SK-N-SH (cell line): ENCODE results near the gene RNF112. TPM values are rescaled to one million over a fixed set of nuclear protein-coding genes. Genes with fewer than 3 reads are reported as not detected.

ENCODE experiments used
- CTCF ChIA-PET: fragments of 300-600, 350-600 bp; formaldehyde crosslinking; extraction: SDS; loops from one replicate; lab custom pipeline; 2021; lab: Yijun Ruan, JAX
- POLR2A ChIA-PET: fragments of 350-600 bp; sonication (Branson Sonifier 250); formaldehyde crosslinking; extraction: SDS; loops from one replicate; lab custom pipeline; 2020; ENCODE audit warnings: antibody characterized with exemption, inconsistent platforms; lab: Yijun Ruan, JAX
- DNase-seq: peaks from one replicate; pipeline ENCODE4 v3.0.0; 2012
- H2AFZ ChIP-seq: fragments of 200-600 bp; sonication (generic); 2 replicates; pipeline ENCODE4 v1.8.1; 2016; ENCODE audit warnings: antibody characterized with exemption, mild to moderate bottlenecking, low read depth
- H3F3A ChIP-seq: fragments of 200-600 bp; sonication (generic); replicated peaks from 2 replicates; pipeline ENCODE3; 2016; ENCODE audit warnings: antibody characterized with exemption, mild to moderate bottlenecking; ENCODE audit not compliant: insufficient read depth
- H3K27ac ChIP-seq, 2 experiments: fragments of 200-500 bp in 1 of 2; fragments of 200-600 bp in 1 of 2; sonication (Bioruptor generic) in 1 of 2; sonication (generic), shearing (Covaris generic) in 1 of 2; 2 replicates each; pipeline versions ENCODE4 v1.5.1 to v1.6.1; 2014 to 2016; ENCODE audit warnings: low read depth in 2 of 2, inconsistent platforms in 1 of 2, low read length in 1 of 2, mild to moderate bottlenecking in 1 of 2, mixed read lengths in 1 of 2
- H3K27me3 ChIP-seq: fragments of 200-600 bp; sonication (generic), shearing (Covaris generic); 2 replicates; pipeline ENCODE4 v1.6.1; 2016; ENCODE audit warnings: mixed run types; ENCODE audit not compliant: insufficient read depth
- H3K36me3 ChIP-seq, 2 experiments: fragments of 200-500 bp in 1 of 2; fragments of 200-600 bp in 1 of 2; sonication (Bioruptor generic) in 1 of 2; sonication (generic) in 1 of 2; replicated peaks in 1 of 2; 2 replicates each; pipeline versions ENCODE3 to v1.5.1; 2014 to 2016; ENCODE audit warnings: low read length in 1 of 2, mild to moderate bottlenecking in 1 of 2; ENCODE audit not compliant: insufficient read depth in 2 of 2, control insufficient read depth in 1 of 2
- H3K4me1 ChIP-seq, 2 experiments: fragments of 200-500 bp in 1 of 2; fragments of 200-600 bp in 1 of 2; sonication (Bioruptor generic) in 1 of 2; sonication (generic), shearing (Covaris generic) in 1 of 2; 2 replicates each; pipeline versions ENCODE4 v1.5.1 to v1.6.1; 2014 to 2016; ENCODE audit warnings: low read depth in 1 of 2, low read length in 1 of 2, mixed run types in 1 of 2; ENCODE audit not compliant: insufficient read depth in 2 of 2, control insufficient read depth in 1 of 2
- H3K4me2 ChIP-seq: fragments of 200-600 bp; sonication (generic), shearing (Covaris generic); 2 replicates; pipeline ENCODE4 v1.6.1; 2017; ENCODE audit warnings: mixed run types
- H3K4me3 ChIP-seq, 2 experiments: fragments of 200-500 bp in 1 of 2; fragments of 200-600 bp in 1 of 2; sonication (Bioruptor generic) in 1 of 2; sonication (generic), shearing (Covaris generic) in 1 of 2; 2 replicates each; pipeline versions ENCODE4 v1.5.1 to v1.8.1; 2014 to 2016; ENCODE audit warnings: low read depth in 2 of 2, inconsistent platforms in 1 of 2, low read length in 1 of 2, mild to moderate bottlenecking in 1 of 2, mixed read lengths in 1 of 2, moderate library complexity in 1 of 2
- H3K79me2 ChIP-seq: fragments of 200-600 bp; sonication (generic); 2 replicates; pipeline ENCODE4 v1.8.1; 2017; ENCODE audit warnings: mild to moderate bottlenecking; ENCODE audit not compliant: insufficient read depth
- H3K9ac ChIP-seq: fragments of 200-600 bp; sonication (generic); 2 replicates; pipeline ENCODE4 v1.6.1; 2017; ENCODE audit warnings: mixed run types
- H3K9me2 ChIP-seq: fragments of 200-600 bp; sonication (generic); 2 replicates; pipeline ENCODE4 v1.6.1; 2017; ENCODE audit warnings: mixed run types
- H3K9me3 ChIP-seq: fragments of 200-600 bp; sonication (generic); 2 replicates; pipeline ENCODE4 v1.6.1; 2017; ENCODE audit warnings: mixed run types, mild to moderate bottlenecking, moderate library complexity
- H4K20me1 ChIP-seq: fragments of 200-600 bp; sonication (generic); 2 replicates; pipeline ENCODE4 v1.6.1; 2017; ENCODE audit warnings: mild to moderate bottlenecking, mixed run types; ENCODE audit not compliant: insufficient read depth
- CHD2 ChIP-seq: fragments of 150-350 bp; IDR thresholded peaks from 2 replicates; pipeline ENCODE4 v1.6.1; 2018; ENCODE audit warnings: low read length; ENCODE audit not compliant: partially characterized antibody
- EP300 ChIP-seq, 2 experiments: IDR thresholded peaks; 2 replicates each; pipeline versions ENCODE4 v1.4.0 to v1.6.1; 2012; ENCODE audit warnings: borderline replicate concordance in 1 of 2, low read depth in 1 of 2, low read length in 1 of 2
- FOXM1 ChIP-seq: IDR thresholded peaks from 2 replicates; pipeline ENCODE4 v1.4.0; 2012; ENCODE audit warnings: low read depth, mild to moderate bottlenecking
- GABPA ChIP-seq: IDR thresholded peaks from 2 replicates; pipeline ENCODE4 v1.4.0; 2012; ENCODE audit warnings: low read depth, mild to moderate bottlenecking
- IRF3 ChIP-seq: fragments of 150-350 bp; IDR thresholded peaks from 2 replicates; pipeline ENCODE4 v1.6.1; 2016; ENCODE audit warnings: mild to moderate bottlenecking, low read depth, low read length
- MAX ChIP-seq: IDR thresholded peaks from 2 replicates; pipeline ENCODE4 v1.4.0; 2012; ENCODE audit warnings: low read depth
- MEF2A ChIP-seq: IDR thresholded peaks from 2 replicates; pipeline ENCODE4 v1.4.0; 2012; ENCODE audit warnings: low read depth, borderline replicate concordance
- MXI1 ChIP-seq: IDR thresholded peaks from 2 replicates; pipeline ENCODE4 v1.6.1; 2012; ENCODE audit warnings: mild to moderate bottlenecking, low read depth, low read length, improper control_type of control experiment
- PBX3 ChIP-seq: IDR thresholded peaks from 2 replicates; pipeline ENCODE4; 2012
- POLR2AphosphoS5 ChIP-seq: IDR thresholded peaks from 2 replicates; pipeline ENCODE4 v1.6.1; 2012; ENCODE audit warnings: low read depth, low read length
- REST ChIP-seq: IDR thresholded peaks from 2 replicates; pipeline ENCODE4 v1.6.1; 2012; ENCODE audit warnings: mild to moderate bottlenecking, low read depth, low read length, moderate library complexity
- RFX5 ChIP-seq: IDR thresholded peaks from 2 replicates; pipeline ENCODE4 v1.6.1; 2012; ENCODE audit warnings: mild to moderate bottlenecking, improper control_type of control experiment, low read length
- SIN3A ChIP-seq: IDR thresholded peaks from 2 replicates; pipeline ENCODE4 v1.6.1; 2012; ENCODE audit warnings: low read depth, mild to moderate bottlenecking, low read length, moderate library complexity, borderline replicate concordance
- TAF1 ChIP-seq: IDR thresholded peaks from 2 replicates; pipeline ENCODE4 v1.6.1; 2012; ENCODE audit warnings: low read depth, mild to moderate bottlenecking, low read length, moderate library complexity, borderline replicate concordance
- USF1 ChIP-seq: IDR thresholded peaks from 2 replicates; pipeline ENCODE4 v1.4.0; 2012; ENCODE audit warnings: low read depth, borderline replicate concordance
- ZBTB33 ChIP-seq: IDR thresholded peaks from 2 replicates; pipeline ENCODE4 v1.4.0; 2012; ENCODE audit warnings: low read depth, borderline replicate concordance
- WGBS: methylation state at CpG from one replicate; pipeline ENCODE4 v1.1.6; 2017; ENCODE audit warnings: low lambda C conversion rate; 5-methylcytosine and 5-hydroxymethylcytosine counted together
- polyA plus RNA-seq, 3 experiments: library from polyadenylated mRNA; depleted of rRNA; stranded (reverse); fragments of >200 nt; gene quantifications; 2 replicates each; pipeline ENCODE4 v1.2.3, GENCODE V29; 2012

RNF112 gene
- polyA plus RNA-seq, 1 of the 3 experiments (the other 2 are of a cell fraction): 22.6 TPM

- no peak overlapping the region for H3K4me3 ChIP-seq
- H4K20me1 ChIP-seq: no peaks in the 10 kb centered on the region
- H3K9me3 ChIP-seq: no peaks in the 10 kb centered on the region
- peak overlapping the region in 1 of 2 experiments; percentile 53; a peak in 2 of 4 replicates for H3K27ac ChIP-seq
- TF ChIP-seq MXI1: no peak
- no peak for TF ChIP-seq POLR2AphosphoS5
- no peak for TF ChIP-seq CHD2
- no peak for TF ChIP-seq EP300 (IDR thresholded peaks at IDR 0.05; ENCODE audit: borderline replicate concordance in 1 of 2, low read depth in 1 of 2, low read length in 1 of 2)
- no peak for TF ChIP-seq MAX
- TF ChIP-seq TAF1: no peak
- no peak for TF ChIP-seq SIN3A
- TF ChIP-seq, all 33 proteins: peak for 0
- ChIA-PET POLR2A (interaction anchor here (1.7 kb wide), 1 partner anchor 31 kb away, joined by 5 read pairs; no protein-coding TSS in a partner anchor), CTCF (interaction anchor here (1.6 to 7.4 kb wide), 2 partner anchors 38 to 45 kb away, joined by 7 to 79 read pairs; partner anchors contain the start of gene B9D1)
- WGBS: 84% methylated on average over 3 of the region's 3 CpGs
- H3K4me2 ChIP-seq: peak overlapping the region; percentile 90; the same call in 1 of the 2 replicates
- H3K9me2 ChIP-seq: no peaks in the 10 kb centered on the region
- H3K27me3 ChIP-seq: no peaks in the 10 kb centered on the region
- H3F3A ChIP-seq: peaks cover 7% of the 10 kb centered on the region
- peaks cover 0 to 4% of the 10 kb centered on the region in 2 experiments for H3K36me3 ChIP-seq
- no peak for DNase-seq
- peaks cover 17 to 35% of the 10 kb centered on the region in 2 experiments; a peak in 3 of 4 replicates for H3K4me1 ChIP-seq
- H2AFZ ChIP-seq: 0 out of 2 replicates have a peak overlapping the region, but pooled peaks have one; percentile 26
- peaks cover 4% of the 10 kb centered on the region; the same call in 1 of the 2 replicates for H3K79me2 ChIP-seq
- no peak overlapping the region for H3K9ac ChIP-seq
Measured at GRCh38 chr17:19409066-19409465, 2.0 kb upstream of the RNF112 start.

GRCh38 chr17:19409509-19409908 is 1.5 kb upstream of the RNF112 start:
- Histone ChIP-seq H3F3A (peaks cover 7% of the 10 kb centered on the region), H3K27me3 (no peaks in the 10 kb centered on the region), H3K4me2 (peak overlapping the region; percentile 90), H2AFZ (0 out of 2 replicates have a peak overlapping the region, but pooled peaks have one; percentile 26), H4K20me1 (no peaks in the 10 kb centered on the region), H3K9ac (no peak overlapping the region), H3K36me3 (peaks cover 0 to 8% of the 10 kb centered on the region in 2 experiments), H3K9me3 (no peaks in the 10 kb centered on the region), H3K79me2 (peaks cover 4% of the 10 kb centered on the region; the same call in 1 of the 2 replicates), H3K9me2 (no peaks in the 10 kb centered on the region), H3K4me1 (peaks cover 17 to 38% of the 10 kb centered on the region in 2 experiments; a peak in 3 of 4 replicates), H3K27ac (peak overlapping the region; percentile 4 to 53; a peak in 2 of 4 replicates), H3K4me3 (no peak overlapping the region)
- 21% methylated on average over 3 of the region's 3 CpGs for WGBS
- CTCF ChIA-PET: interaction anchor here (1.5 to 7.4 kb wide), 4 partner anchors 23 to 46 kb away, joined by 4 to 79 read pairs (median 8); partner anchors contain the start of genes B9D1 and MFAP4
- POLR2A ChIA-PET: interaction anchor here (1.7 to 3.2 kb wide), 2 partner anchors 25 to 32 kb away, joined by 5 to 13 read pairs; no protein-coding TSS in a partner anchor
- DNase-seq: no peak
- TF ChIP-seq GABPA (no peak), ZBTB33 (no peak), REST (no peak), IRF3 (no peak), MAX (0 out of 2 replicates have a peak, but pooled peaks have one; percentile 32), FOXM1 (no peak), SIN3A (no peak), MEF2A (no peak), USF1 (no peak), PBX3 (0 out of 2 replicates have a peak, but pooled peaks have one; percentile 14), RFX5 (no peak)
